ENCODE measurements around the gene MYLK2.

MYLK2 gene

GRCh38 chr20:31881945-31882344 lies 62.8 kb downstream of the MYLK2 start:
- POLR2A ChIA-PET (ENCODE audit: low non-redundant PET), result no interaction called here

GRCh38 chr20:31883829-31884228 lies 64.7 kb downstream of the MYLK2 start:
- TF ChIP-seq, protein P1, sequence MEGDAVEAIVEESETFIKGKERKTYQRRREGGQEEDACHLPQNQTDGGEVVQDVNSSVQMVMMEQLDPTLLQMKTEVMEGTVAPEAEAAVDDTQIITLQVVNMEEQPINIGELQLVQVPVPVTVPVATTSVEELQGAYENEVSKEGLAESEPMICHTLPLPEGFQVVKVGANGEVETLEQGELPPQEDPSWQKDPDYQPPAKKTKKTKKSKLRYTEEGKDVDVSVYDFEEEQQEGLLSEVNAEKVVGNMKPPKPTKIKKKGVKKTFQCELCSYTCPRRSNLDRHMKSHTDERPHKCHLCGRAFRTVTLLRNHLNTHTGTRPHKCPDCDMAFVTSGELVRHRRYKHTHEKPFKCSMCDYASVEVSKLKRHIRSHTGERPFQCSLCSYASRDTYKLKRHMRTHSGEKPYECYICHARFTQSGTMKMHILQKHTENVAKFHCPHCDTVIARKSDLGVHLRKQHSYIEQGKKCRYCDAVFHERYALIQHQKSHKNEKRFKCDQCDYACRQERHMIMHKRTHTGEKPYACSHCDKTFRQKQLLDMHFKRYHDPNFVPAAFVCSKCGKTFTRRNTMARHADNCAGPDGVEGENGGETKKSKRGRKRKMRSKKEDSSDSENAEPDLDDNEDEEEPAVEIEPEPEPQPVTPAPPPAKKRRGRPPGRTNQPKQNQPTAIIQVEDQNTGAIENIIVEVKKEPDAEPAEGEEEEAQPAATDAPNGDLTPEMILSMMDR (conservative IDR thresholded peaks at IDR 0.05; ENCODE audit: low read depth), result no peak

More at GRCh38 chr20:31881945-31882344, 62.8 kb downstream of the MYLK2 start:
- H3K27ac ChIP-seq, result no peak overlapping the region
- TF ChIP-seq, protein P1 (conservative IDR thresholded peaks at IDR 0.05; ENCODE audit: low read depth), result no peak
- CTCF ChIA-PET, result no interaction called here
- no peak for DNase-seq (ENCODE audit: low spot score)

More at GRCh38 chr20:31883829-31884228, 64.7 kb downstream of the MYLK2 start:
- CTCF ChIA-PET, result interaction anchor here (0.6 to 0.7 kb wide), 2 partner anchors 68 to 103 kb away, joined by 3 read pairs; partner anchors contain the start of gene PDRG1
- DNase-seq (ENCODE audit: low spot score), result no peak
- no peak overlapping the region for H3K27ac ChIP-seq
- POLR2A ChIA-PET (ENCODE audit: low non-redundant PET), result no interaction called here
